HCT116 (cell line): ENCODE measurements around the gene RAB9A. TPM values are rescaled to one million over a fixed set of nuclear protein-coding genes. Genes with fewer than 3 reads are reported as not detected.

Source experiments
- ATAC-seq: fragments of 200-7000 bp; cut with Tn5 transposase; 2 replicates; pipeline ENCODE4 v1.9.1; 2020; ENCODE audit warnings: mild to moderate bottlenecking, moderate library complexity
- BruUV-seq: library from RNA; stranded (reverse); fragments of 400-500 nt; replicated peaks from 2 replicates; lab custom pipeline; 2021; lab: Mats Ljungman, UMichigan
- CTCF ChIA-PET: fragments of 300-600 bp; sonication (Branson Sonifier 250); formaldehyde crosslinking; loops from one replicate; lab custom pipeline; 2021; ENCODE audit warnings: antibody characterized with exemption; lab: Charles Lee
- POLR2A ChIA-PET: fragments of 300-600, 350-600 bp; sonication (Branson Sonifier 250); formaldehyde crosslinking; loops from one replicate; lab custom pipeline; 2021; ENCODE audit warnings: antibody characterized with exemption; lab: Charles Lee
- RAD21 ChIA-PET, 2 experiments: fragments of 300-600 bp; sonication (Branson Sonifier 250); formaldehyde crosslinking; loops; one replicate each; lab custom pipeline; 2023; ENCODE audit warnings: low total read pairs in 2 of 2; ENCODE audit not compliant: uncharacterized antibody in 2 of 2, unreplicated experiment in 2 of 2, low non-redundant PET in 1 of 2; lab: Charles Lee
- DNase-seq: peaks from one replicate; pipeline ENCODE4 v3.0.0-alpha.2; 2010; ENCODE audit warnings: low read depth, low spot score
- H2AFZ ChIP-seq: fragments of 200-600 bp; shearing (Covaris generic), sonication (generic); 2 replicates; pipeline ENCODE4 v1.6.1; 2017; ENCODE audit warnings: low read depth, mixed run types, mixed read lengths, antibody characterized with exemption, low read length; ENCODE audit not compliant: poor library complexity, severe bottlenecking
- H3K27ac ChIP-seq: 2 replicates; pipeline ENCODE4 v1.5.1; 2012; ENCODE audit warnings: low read depth, low read length
- H3K27me3 ChIP-seq: fragments of 200-600 bp; sonication (generic); 2 replicates; pipeline ENCODE4 v1.6.1; 2016; ENCODE audit warnings: mixed run types, low read length, mixed read lengths; ENCODE audit not compliant: insufficient read depth
- H3K36me3 ChIP-seq, 2 experiments: fragments of 200-500 bp in 1 of 2; fragments of 200-600 bp in 1 of 2; sonication (Bioruptor generic) in 1 of 2; sonication (generic) in 1 of 2; 2 replicates each; pipeline versions ENCODE4 v1.5.1 to v1.6.1; 2014 to 2016; ENCODE audit warnings: low read length in 2 of 2, inconsistent platforms in 1 of 2, mixed read lengths in 1 of 2, mixed run types in 1 of 2; ENCODE audit not compliant: insufficient read depth in 2 of 2, control insufficient read depth in 1 of 2
- H3K4me1 ChIP-seq, 2 experiments: fragments of 200-600 bp in 1 of 2; sonication (generic) in 1 of 2; 2 replicates each; pipeline versions ENCODE4 v1.5.1 to v1.6.1; 2012 to 2017; ENCODE audit warnings: low read length in 2 of 2, inconsistent platforms in 1 of 2, mild to moderate bottlenecking in 1 of 2, mixed read lengths in 1 of 2, mixed run types in 1 of 2, moderate library complexity in 1 of 2; ENCODE audit not compliant: insufficient read depth in 2 of 2, control insufficient read depth in 1 of 2
- H3K4me2 ChIP-seq: fragments of 200-600 bp; sonication (generic); 2 replicates; pipeline ENCODE4 v1.6.1; 2017; ENCODE audit warnings: mixed run types, low read length, mixed read lengths
- H3K4me3 ChIP-seq, 2 experiments: fragments of 200-600 bp in 1 of 2; sonication (generic) in 1 of 2; replicated peaks in 1 of 2; 2 replicates each; pipeline ENCODE4 v1.5.1; 2011 to 2016; ENCODE audit warnings: low read length in 2 of 2, control low read depth in 1 of 2, low read depth in 1 of 2, mild to moderate bottlenecking in 1 of 2, mixed read lengths in 1 of 2, mixed run types in 1 of 2
- H3K79me2 ChIP-seq: fragments of 200-600 bp; sonication (generic); 2 replicates; pipeline ENCODE4 v1.6.1; 2017; ENCODE audit warnings: mild to moderate bottlenecking, mixed run types, low read length, moderate library complexity, mixed read lengths; ENCODE audit not compliant: insufficient read depth
- H3K9ac ChIP-seq: fragments of 200-600 bp; sonication (generic); 2 replicates; pipeline ENCODE4 v1.6.1; 2016; ENCODE audit warnings: low read length, mixed read lengths
- H3K9me2 ChIP-seq: fragments of 200-600 bp; sonication (generic), shearing (Covaris generic); 2 replicates; pipeline ENCODE4 v1.6.1; 2017; ENCODE audit warnings: mixed run types, mild to moderate bottlenecking, moderate library complexity; ENCODE audit not compliant: insufficient read depth
- H3K9me3 ChIP-seq, 2 experiments: fragments of 200-500 bp in 1 of 2; fragments of 200-600 bp in 1 of 2; sonication (Bioruptor generic) in 1 of 2; sonication (generic) in 1 of 2; 2 replicates each; pipeline ENCODE4 v1.6.1; 2014 to 2017; ENCODE audit warnings: low read length in 2 of 2, mixed read lengths in 2 of 2, inconsistent platforms in 1 of 2, low read depth in 1 of 2, mild to moderate bottlenecking in 1 of 2, mixed run types in 1 of 2, moderate library complexity in 1 of 2; ENCODE audit not compliant: control insufficient read depth in 1 of 2, insufficient read depth in 1 of 2
- H4K20me1 ChIP-seq: fragments of 200-600 bp; sonication (generic), shearing (Covaris generic); 2 replicates; pipeline ENCODE4 v1.6.1; 2017; ENCODE audit warnings: mixed run types, mild to moderate bottlenecking, moderate library complexity; ENCODE audit not compliant: insufficient read depth
- ATF3 ChIP-seq: IDR thresholded peaks from 2 replicates; pipeline ENCODE4 v1.6.1; 2012
- CBX3 ChIP-seq: IDR thresholded peaks from 2 replicates; pipeline ENCODE4 v1.6.1; 2012; ENCODE audit warnings: low read depth
- JUND ChIP-seq: IDR thresholded peaks from 2 replicates; pipeline ENCODE4 v1.6.1; 2012
- MAX ChIP-seq: IDR thresholded peaks from 2 replicates; pipeline ENCODE4 v1.6.1; 2012
- POLR2AphosphoS5 ChIP-seq: IDR thresholded peaks from 2 replicates; pipeline ENCODE4 v1.6.1; 2011; ENCODE audit warnings: mild to moderate bottlenecking, low read depth, low read length, moderate library complexity
- RAD21 ChIP-seq: IDR thresholded peaks from 2 replicates; pipeline ENCODE4 v1.6.1; 2012; ENCODE audit warnings: low read depth, mild to moderate bottlenecking
- SIN3A ChIP-seq: IDR thresholded peaks from 2 replicates; pipeline ENCODE4 v1.6.1; 2012; ENCODE audit warnings: low read depth
- SP1 ChIP-seq: IDR thresholded peaks from 2 replicates; pipeline ENCODE4 v1.6.1; 2012; ENCODE audit warnings: low read depth
- TCF7L2 ChIP-seq: IDR thresholded peaks from 2 replicates; pipeline ENCODE4 v1.7.0; 2011; ENCODE audit warnings: borderline replicate concordance, inconsistent platforms; ENCODE audit not compliant: insufficient read depth, insufficient read length; ENCODE audit errors: extremely low read depth
- intact Hi-C: fragments of 100-400 bp; cut with micrococcal nuclease; formaldehyde crosslinking; loops from 2 replicates; pipeline ENCODE4 v1.10.0; 2022
- total RNA-seq: library from RNA; stranded (reverse); gene quantifications from one replicate; pipeline ENCODE4 v1.2.1, GENCODE V29; 2021; ENCODE audit not compliant: unreplicated experiment
- TF ChIP-seq, protein P1 (sequence below): IDR thresholded peaks from 2 replicates; pipeline ENCODE4 v1.6.1; 2011; ENCODE audit warnings: mild to moderate bottlenecking, low read length, moderate library complexity; ENCODE audit not compliant: insufficient replicate concordance; ENCODE audit errors: extremely low read depth
- TF ChIP-seq, protein P2 (sequence below): IDR thresholded peaks from 2 replicates; pipeline ENCODE4 v1.6.1; 2012; ENCODE audit warnings: low read depth
- TF ChIP-seq, protein P3 (sequence below), 3 experiments: fragments of 200-600 bp in 1 of 3; sonication (generic) in 1 of 3; IDR thresholded peaks in 2 of 3; conservative IDR thresholded peaks in 1 of 3; 2 replicates each; pipeline ENCODE4 v1.5.1; 2012 to 2017; ENCODE audit warnings: low read depth in 2 of 3, low read length in 2 of 3, antibody characterized with exemption in 1 of 3, borderline replicate concordance in 1 of 3, control low read depth in 1 of 3, mild to moderate bottlenecking in 1 of 3, mixed read lengths in 1 of 3, mixed run types in 1 of 3, moderate library complexity in 1 of 3; ENCODE audit not compliant: insufficient read depth in 1 of 3

Gene RAB9A
- total RNA-seq, 1 experiment from 2014 or later = 23.9 TPM

- peak; percentile 24 for DNase-seq
- intact Hi-C loops = loop anchor here (1.0 to 10.0 kb wide), 2 partner anchors 140 to 701 kb away; no protein-coding TSS in a partner anchor
- Histone ChIP-seq H3K79me2 (no peaks in the 10 kb centered on the region), H4K20me1 (no peaks in the 10 kb centered on the region), H2AFZ (no peak overlapping the region), H3K4me1 (peaks cover 7 to 13% of the 10 kb centered on the region in 2 experiments; a peak in 3 of 4 replicates), H3K9me2 (no peaks in the 10 kb centered on the region), H3K4me2 (no peak overlapping the region), H3K9me3 (no peaks in the 10 kb centered on the region), H3K27me3 (no peaks in the 10 kb centered on the region), H3K36me3 (no peaks in the 10 kb centered on the region), H3K27ac (no peak overlapping the region), H3K4me3 (no peak overlapping the region), H3K9ac (no peak overlapping the region)
- no TSS peak for BruUV-seq
- ATAC-seq = peak; percentile 81
- TF ChIP-seq SIN3A (no peak), SP1 (no peak), ATF3 (no peak), MAX (no peak), JUND (no peak), RAD21 (peak; percentile 72), TCF7L2 (no peak), CBX3 (0 out of 2 replicates have a peak, but pooled peaks have one; percentile 14), POLR2AphosphoS5 (no peak)
- TF ChIP-seq, protein P1, sequence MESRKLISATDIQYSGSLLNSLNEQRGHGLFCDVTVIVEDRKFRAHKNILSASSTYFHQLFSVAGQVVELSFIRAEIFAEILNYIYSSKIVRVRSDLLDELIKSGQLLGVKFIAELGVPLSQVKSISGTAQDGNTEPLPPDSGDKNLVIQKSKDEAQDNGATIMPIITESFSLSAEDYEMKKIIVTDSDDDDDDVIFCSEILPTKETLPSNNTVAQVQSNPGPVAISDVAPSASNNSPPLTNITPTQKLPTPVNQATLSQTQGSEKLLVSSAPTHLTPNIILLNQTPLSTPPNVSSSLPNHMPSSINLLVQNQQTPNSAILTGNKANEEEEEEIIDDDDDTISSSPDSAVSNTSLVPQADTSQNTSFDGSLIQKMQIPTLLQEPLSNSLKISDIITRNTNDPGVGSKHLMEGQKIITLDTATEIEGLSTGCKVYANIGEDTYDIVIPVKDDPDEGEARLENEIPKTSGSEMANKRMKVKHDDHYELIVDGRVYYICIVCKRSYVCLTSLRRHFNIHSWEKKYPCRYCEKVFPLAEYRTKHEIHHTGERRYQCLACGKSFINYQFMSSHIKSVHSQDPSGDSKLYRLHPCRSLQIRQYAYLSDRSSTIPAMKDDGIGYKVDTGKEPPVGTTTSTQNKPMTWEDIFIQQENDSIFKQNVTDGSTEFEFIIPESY = no peak
- TF ChIP-seq, protein P2, sequence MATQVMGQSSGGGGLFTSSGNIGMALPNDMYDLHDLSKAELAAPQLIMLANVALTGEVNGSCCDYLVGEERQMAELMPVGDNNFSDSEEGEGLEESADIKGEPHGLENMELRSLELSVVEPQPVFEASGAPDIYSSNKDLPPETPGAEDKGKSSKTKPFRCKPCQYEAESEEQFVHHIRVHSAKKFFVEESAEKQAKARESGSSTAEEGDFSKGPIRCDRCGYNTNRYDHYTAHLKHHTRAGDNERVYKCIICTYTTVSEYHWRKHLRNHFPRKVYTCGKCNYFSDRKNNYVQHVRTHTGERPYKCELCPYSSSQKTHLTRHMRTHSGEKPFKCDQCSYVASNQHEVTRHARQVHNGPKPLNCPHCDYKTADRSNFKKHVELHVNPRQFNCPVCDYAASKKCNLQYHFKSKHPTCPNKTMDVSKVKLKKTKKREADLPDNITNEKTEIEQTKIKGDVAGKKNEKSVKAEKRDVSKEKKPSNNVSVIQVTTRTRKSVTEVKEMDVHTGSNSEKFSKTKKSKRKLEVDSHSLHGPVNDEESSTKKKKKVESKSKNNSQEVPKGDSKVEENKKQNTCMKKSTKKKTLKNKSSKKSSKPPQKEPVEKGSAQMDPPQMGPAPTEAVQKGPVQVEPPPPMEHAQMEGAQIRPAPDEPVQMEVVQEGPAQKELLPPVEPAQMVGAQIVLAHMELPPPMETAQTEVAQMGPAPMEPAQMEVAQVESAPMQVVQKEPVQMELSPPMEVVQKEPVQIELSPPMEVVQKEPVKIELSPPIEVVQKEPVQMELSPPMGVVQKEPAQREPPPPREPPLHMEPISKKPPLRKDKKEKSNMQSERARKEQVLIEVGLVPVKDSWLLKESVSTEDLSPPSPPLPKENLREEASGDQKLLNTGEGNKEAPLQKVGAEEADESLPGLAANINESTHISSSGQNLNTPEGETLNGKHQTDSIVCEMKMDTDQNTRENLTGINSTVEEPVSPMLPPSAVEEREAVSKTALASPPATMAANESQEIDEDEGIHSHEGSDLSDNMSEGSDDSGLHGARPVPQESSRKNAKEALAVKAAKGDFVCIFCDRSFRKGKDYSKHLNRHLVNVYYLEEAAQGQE = no peak
- TF ChIP-seq, protein P3, sequence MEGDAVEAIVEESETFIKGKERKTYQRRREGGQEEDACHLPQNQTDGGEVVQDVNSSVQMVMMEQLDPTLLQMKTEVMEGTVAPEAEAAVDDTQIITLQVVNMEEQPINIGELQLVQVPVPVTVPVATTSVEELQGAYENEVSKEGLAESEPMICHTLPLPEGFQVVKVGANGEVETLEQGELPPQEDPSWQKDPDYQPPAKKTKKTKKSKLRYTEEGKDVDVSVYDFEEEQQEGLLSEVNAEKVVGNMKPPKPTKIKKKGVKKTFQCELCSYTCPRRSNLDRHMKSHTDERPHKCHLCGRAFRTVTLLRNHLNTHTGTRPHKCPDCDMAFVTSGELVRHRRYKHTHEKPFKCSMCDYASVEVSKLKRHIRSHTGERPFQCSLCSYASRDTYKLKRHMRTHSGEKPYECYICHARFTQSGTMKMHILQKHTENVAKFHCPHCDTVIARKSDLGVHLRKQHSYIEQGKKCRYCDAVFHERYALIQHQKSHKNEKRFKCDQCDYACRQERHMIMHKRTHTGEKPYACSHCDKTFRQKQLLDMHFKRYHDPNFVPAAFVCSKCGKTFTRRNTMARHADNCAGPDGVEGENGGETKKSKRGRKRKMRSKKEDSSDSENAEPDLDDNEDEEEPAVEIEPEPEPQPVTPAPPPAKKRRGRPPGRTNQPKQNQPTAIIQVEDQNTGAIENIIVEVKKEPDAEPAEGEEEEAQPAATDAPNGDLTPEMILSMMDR (IDR thresholded peaks at IDR 0.05 in 2 of 3, conservative IDR thresholded peaks at IDR 0.05 in 1 of 3; ENCODE audit: borderline replicate concordance in 1 of 3, insufficient read depth in 1 of 3, low read depth in 2 of 3, low read length in 2 of 3) = peak; percentile 54 to 67 (median 65)
- POLR2A ChIA-PET = interaction anchor here (0.5 to 1.0 kb wide), 2 partner anchors 139 to 200 kb away, joined by 3 to 7 read pairs; no protein-coding TSS in a partner anchor
- CTCF ChIA-PET = interaction anchor here (0.6 to 3.5 kb wide), 9 partner anchors 13 to 700 kb away, joined by 3 to 43 read pairs (median 4); partner anchors contain the start of genes OFD1 and TRAPPC2
- RAD21 ChIA-PET = interaction anchor here (1.0 to 1.1 kb wide), 2 partner anchors 135 to 139 kb away, joined by 3 to 5 read pairs; no protein-coding TSS in a partner anchor
Observed at GRCh38 chrX:13646154-13646549, 42.8 kb upstream of the RAB9A start.
